ENCODE results near the gene PTK7.

DNA sequence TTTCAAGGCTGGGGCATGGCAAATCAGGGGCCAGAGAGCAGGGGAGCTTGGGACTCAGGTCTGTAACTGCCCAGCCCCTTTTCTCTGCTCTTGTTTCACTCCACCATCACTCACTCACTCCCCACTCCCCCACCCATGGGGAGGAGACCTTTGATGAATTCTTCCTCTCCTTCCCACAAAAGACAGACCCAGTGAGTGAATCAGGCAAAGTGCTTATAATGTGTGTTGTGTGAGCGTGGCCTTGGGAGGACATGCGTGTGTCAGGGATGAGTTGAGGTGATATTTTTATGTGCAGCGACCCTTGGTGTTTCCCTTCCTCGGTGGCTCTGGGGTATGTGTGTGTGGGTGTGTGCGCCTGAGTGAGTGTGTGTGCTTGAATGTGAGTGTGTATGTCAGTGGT, 104.9 kb downstream of the PTK7 start:
- TF ChIP-seq CTCF (conservative IDR thresholded peaks at IDR 0.05; ENCODE audit: low read length) (no peak), EZH2phosphoT487 (IDR thresholded peaks at IDR 0.05; ENCODE audit: borderline replicate concordance) (no peak)
